Astrocyte (in vitro differentiated cells and primary cell): ENCODE measurements around the gene PLCG1. TPM values are rescaled to one million over a fixed set of nuclear protein-coding genes. Genes with fewer than 3 reads are reported as not detected.

Experiments
- DNase-seq: peaks from one replicate; pipeline ENCODE4 v3.0.0-alpha.2; 2010; ENCODE audit warnings: low read depth
- FAIRE-seq: peaks from 2 replicates; lab custom pipeline; 2011; peaks lifted over from hg19 to GRCh38; lab: Jason Lieb, UNC
- H2AFZ ChIP-seq: 2 replicates; pipeline ENCODE4 v1.6.0; 2012; ENCODE audit warnings: low read depth, low read length, inconsistent platforms
- H3K27ac ChIP-seq: 2 replicates; pipeline ENCODE4 v1.5.1; 2011; ENCODE audit warnings: low read depth, low read length, inconsistent platforms
- H3K27me3 ChIP-seq: 2 replicates; pipeline ENCODE4 v1.6.0; 2011; ENCODE audit warnings: low read length, inconsistent platforms; ENCODE audit not compliant: insufficient read depth
- H3K36me3 ChIP-seq: 2 replicates; pipeline ENCODE4 v1.5.1; 2011; ENCODE audit warnings: low read length, inconsistent platforms; ENCODE audit not compliant: insufficient read depth
- H3K4me1 ChIP-seq: 2 replicates; pipeline ENCODE4 v1.5.1; 2011; ENCODE audit warnings: low read length, inconsistent platforms; ENCODE audit not compliant: insufficient read depth
- H3K4me2 ChIP-seq: 2 replicates; pipeline ENCODE4 v1.6.0; 2012; ENCODE audit warnings: low read length, inconsistent platforms
- H3K4me3 ChIP-seq: 2 replicates; pipeline ENCODE4 v1.5.1; 2011; ENCODE audit warnings: low read depth, mild to moderate bottlenecking, low read length, inconsistent platforms; ENCODE audit not compliant: insufficient read depth
- H3K79me2 ChIP-seq: 2 replicates; pipeline ENCODE4 v1.6.0; 2012; ENCODE audit warnings: mild to moderate bottlenecking, low read length, inconsistent platforms; ENCODE audit not compliant: insufficient read depth
- H3K9ac ChIP-seq: 2 replicates; pipeline ENCODE4 v1.6.0; 2012; ENCODE audit warnings: mild to moderate bottlenecking, low read length, inconsistent platforms
- H3K9me3 ChIP-seq: 2 replicates; pipeline ENCODE4 v1.5.1; 2012; ENCODE audit warnings: low read depth, mild to moderate bottlenecking, low read length, inconsistent platforms; ENCODE audit not compliant: insufficient read depth
- H4K20me1 ChIP-seq: 2 replicates; pipeline ENCODE4 v1.6.0; 2012; ENCODE audit warnings: low read length, inconsistent platforms; ENCODE audit not compliant: insufficient read depth
- H3K27ac Mint-ChIP-seq: one replicate; pipeline ENCODE4 v1.8.0; 2021; ENCODE audit warnings: mild to moderate bottlenecking, mixed read lengths; ENCODE audit not compliant: unreplicated experiment
- H3K27me3 Mint-ChIP-seq: one replicate; pipeline ENCODE4 v1.8.0; 2021; ENCODE audit warnings: low read depth, mixed read lengths; ENCODE audit not compliant: unreplicated experiment
- H3K36me3 Mint-ChIP-seq: one replicate; pipeline ENCODE4 v1.8.0; 2021; ENCODE audit warnings: low read depth, mixed read lengths; ENCODE audit not compliant: unreplicated experiment
- H3K4me1 Mint-ChIP-seq: one replicate; pipeline ENCODE4 v1.8.0; 2021; ENCODE audit warnings: low read depth, mixed read lengths; ENCODE audit not compliant: unreplicated experiment
- H3K4me3 Mint-ChIP-seq: one replicate; pipeline ENCODE4 v1.8.0; 2021; ENCODE audit warnings: mild to moderate bottlenecking, moderate library complexity, mixed read lengths; ENCODE audit not compliant: unreplicated experiment
- H3K9me3 Mint-ChIP-seq: one replicate; pipeline ENCODE4 v1.8.0; 2021; ENCODE audit warnings: mild to moderate bottlenecking, mixed read lengths; ENCODE audit not compliant: unreplicated experiment
- EZH2 ChIP-seq: IDR thresholded peaks from 2 replicates; pipeline ENCODE4 v1.6.1; 2012; ENCODE audit warnings: mild to moderate bottlenecking, low read length, inconsistent platforms; ENCODE audit not compliant: insufficient read depth
- total RNA-seq: library from RNA; stranded (reverse); gene quantifications from 2 replicates; pipeline ENCODE4 v1.2.1, GENCODE V29; 2021
- TF ChIP-seq, protein P1 (sequence below): IDR thresholded peaks from 2 replicates; pipeline ENCODE4 v1.5.1; 2011; ENCODE audit warnings: low read depth, mild to moderate bottlenecking, inconsistent platforms, low read length, moderate library complexity; ENCODE audit not compliant: insufficient read depth

Gene PLCG1
- total RNA-seq, 1 donor from 2014 or later, result 129 TPM

DNA sequence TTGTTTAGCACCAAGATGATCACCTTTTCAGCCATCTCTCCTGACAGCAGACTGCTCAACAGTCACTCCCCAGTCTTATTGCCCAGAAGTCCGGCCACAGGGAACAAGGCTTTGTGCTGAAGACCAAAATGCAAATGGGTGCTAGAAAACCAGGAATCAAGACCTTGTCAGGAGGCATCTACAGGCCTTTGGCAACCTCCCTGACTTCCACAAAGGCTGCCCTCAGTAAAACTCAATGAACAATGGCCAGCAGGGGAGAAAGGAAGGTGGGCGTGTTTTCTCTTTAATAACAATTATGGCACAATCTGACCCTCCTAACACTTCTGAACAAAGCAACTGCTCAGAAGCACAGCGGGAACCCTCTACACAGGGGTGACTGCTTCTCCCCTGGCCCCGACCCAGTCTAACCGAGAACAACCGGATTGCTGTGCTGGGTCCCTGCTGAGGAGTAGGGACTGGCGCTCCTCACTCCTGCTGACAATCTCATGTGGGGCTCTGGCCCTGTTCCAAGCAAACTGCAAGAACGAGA lies 41.6 kb downstream of the PLCG1 start:
- no peaks in the 10 kb centered on the region for H3K9me3 Mint-ChIP-seq
- H3K27ac ChIP-seq, result peak overlapping the region; percentile 72
- H3K27ac Mint-ChIP-seq, result peak overlapping the region; percentile 58

DNA sequence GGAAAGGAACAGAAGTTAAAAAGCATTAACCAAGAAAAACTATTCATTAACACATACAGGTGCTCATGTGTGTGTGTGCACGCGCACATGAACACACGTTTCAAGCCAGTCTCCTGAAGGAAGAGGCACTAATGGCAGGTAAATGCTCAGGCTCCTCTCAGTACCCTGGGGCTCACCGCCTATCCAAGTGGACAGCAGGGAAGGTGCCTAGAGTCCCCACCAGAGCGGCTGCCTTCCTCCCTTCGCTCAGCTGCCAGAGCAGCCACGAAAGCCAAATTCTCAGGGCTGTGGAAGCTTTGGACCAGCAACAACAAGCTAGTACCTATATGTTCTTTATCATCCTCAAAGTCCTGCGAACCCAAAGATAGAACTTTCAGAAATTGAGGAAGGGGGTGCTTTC lies 42.6 kb downstream of the PLCG1 start:
- FAIRE-seq (no peak), DNase-seq (no peak)
- Histone ChIP-seq H4K20me1 (peaks cover 20% of the 10 kb centered on the region), H3K27ac (no peak overlapping the region), H3K4me1 (peaks cover 25% of the 10 kb centered on the region), H3K36me3 (peaks cover 14% of the 10 kb centered on the region), H3K4me3 (no peak overlapping the region), H3K27me3 (no peaks in the 10 kb centered on the region), H3K79me2 (peaks cover 11% of the 10 kb centered on the region), H3K9ac (no peak overlapping the region), H3K9me3 (no peaks in the 10 kb centered on the region), H2AFZ (no peak overlapping the region), H3K4me2 (no peak overlapping the region)
- Mint-ChIP-seq H3K4me1 (peaks cover 43% of the 10 kb centered on the region), H3K27ac (peak overlapping the region; percentile 72), H3K27me3 (no peaks in the 10 kb centered on the region), H3K36me3 (peaks cover 35% of the 10 kb centered on the region), H3K9me3 (no peaks in the 10 kb centered on the region), H3K4me3 (no peak overlapping the region)
- TF ChIP-seq, protein P1, sequence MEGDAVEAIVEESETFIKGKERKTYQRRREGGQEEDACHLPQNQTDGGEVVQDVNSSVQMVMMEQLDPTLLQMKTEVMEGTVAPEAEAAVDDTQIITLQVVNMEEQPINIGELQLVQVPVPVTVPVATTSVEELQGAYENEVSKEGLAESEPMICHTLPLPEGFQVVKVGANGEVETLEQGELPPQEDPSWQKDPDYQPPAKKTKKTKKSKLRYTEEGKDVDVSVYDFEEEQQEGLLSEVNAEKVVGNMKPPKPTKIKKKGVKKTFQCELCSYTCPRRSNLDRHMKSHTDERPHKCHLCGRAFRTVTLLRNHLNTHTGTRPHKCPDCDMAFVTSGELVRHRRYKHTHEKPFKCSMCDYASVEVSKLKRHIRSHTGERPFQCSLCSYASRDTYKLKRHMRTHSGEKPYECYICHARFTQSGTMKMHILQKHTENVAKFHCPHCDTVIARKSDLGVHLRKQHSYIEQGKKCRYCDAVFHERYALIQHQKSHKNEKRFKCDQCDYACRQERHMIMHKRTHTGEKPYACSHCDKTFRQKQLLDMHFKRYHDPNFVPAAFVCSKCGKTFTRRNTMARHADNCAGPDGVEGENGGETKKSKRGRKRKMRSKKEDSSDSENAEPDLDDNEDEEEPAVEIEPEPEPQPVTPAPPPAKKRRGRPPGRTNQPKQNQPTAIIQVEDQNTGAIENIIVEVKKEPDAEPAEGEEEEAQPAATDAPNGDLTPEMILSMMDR, result no peak
- TF ChIP-seq EZH2, result no peak

More for the DNA sequence above, 41.6 kb downstream of the PLCG1 start:
- FAIRE-seq (no peak), DNase-seq (no peak)
- Histone ChIP-seq H3K9ac (peak overlapping the region; percentile 21), H3K4me3 (no peak overlapping the region), H4K20me1 (peaks cover 19% of the 10 kb centered on the region), H2AFZ (no peak overlapping the region), H3K9me3 (no peaks in the 10 kb centered on the region), H3K4me2 (no peak overlapping the region), H3K79me2 (peaks cover 11% of the 10 kb centered on the region), H3K4me1 (peaks cover 31% of the 10 kb centered on the region), H3K27me3 (no peaks in the 10 kb centered on the region), H3K36me3 (peaks cover 18% of the 10 kb centered on the region)
- Mint-ChIP-seq H3K36me3 (peaks cover 32% of the 10 kb centered on the region), H3K4me1 (peaks cover 50% of the 10 kb centered on the region), H3K27me3 (no peaks in the 10 kb centered on the region), H3K4me3 (no peak overlapping the region)
- no peak for TF ChIP-seq EZH2
- TF ChIP-seq, protein P1, result peak; percentile 2

DNA sequence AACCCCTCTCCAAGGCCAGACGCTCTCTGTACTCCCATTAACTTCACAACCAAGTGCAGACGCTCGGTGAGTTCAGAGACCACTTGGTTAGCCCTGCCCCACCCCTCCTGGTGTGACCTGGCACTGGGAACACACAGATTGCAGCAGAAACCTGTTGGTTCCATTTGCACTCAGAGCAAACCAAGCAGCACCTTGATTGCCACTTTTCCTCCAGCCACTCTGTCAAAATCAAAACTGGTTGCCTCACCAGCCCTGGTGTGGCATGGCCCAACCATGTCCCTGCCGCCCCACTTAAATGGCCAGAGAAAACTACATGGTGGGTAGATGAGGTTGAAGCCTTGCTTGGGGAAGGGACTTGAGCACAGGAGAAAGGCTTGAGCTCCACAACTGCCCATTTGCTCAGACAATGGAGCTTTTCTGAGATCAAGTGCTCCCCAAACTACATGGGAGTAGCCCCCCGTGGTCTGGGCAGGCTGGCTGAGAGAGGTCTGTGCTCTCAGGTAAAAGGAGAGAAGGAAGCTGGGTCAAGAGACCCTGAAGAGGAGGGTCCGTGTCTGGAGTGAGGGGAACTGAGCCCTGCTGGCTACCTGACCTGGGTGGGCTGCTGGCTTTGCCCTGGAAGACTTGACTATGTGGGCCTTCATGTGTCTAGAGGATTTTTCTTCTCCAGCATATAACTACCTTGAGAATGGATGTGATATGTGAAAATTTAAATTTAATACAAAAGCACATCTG lies 43.4 kb downstream of the PLCG1 start:
- H2AFZ ChIP-seq, result no peak overlapping the region
- H3K4me2 ChIP-seq, result no peak overlapping the region
- no peaks in the 10 kb centered on the region for H3K27me3 ChIP-seq
- peaks cover 11% of the 10 kb centered on the region for H3K79me2 ChIP-seq
- peaks cover 28% of the 10 kb centered on the region for H4K20me1 ChIP-seq
- DNase-seq (no peak), FAIRE-seq (no peak)
- no peak overlapping the region for H3K4me3 ChIP-seq
- peaks cover 24% of the 10 kb centered on the region for H3K4me1 ChIP-seq
- peaks cover 39% of the 10 kb centered on the region for H3K4me1 Mint-ChIP-seq
- H3K9me3 ChIP-seq, result no peaks in the 10 kb centered on the region
- H3K4me3 Mint-ChIP-seq, result peak overlapping the region; percentile 14
- no peak overlapping the region for H3K27ac ChIP-seq
- H3K9me3 Mint-ChIP-seq, result no peaks in the 10 kb centered on the region
- TF ChIP-seq EZH2, result no peak
- TF ChIP-seq, protein P1, result no peak
- H3K36me3 Mint-ChIP-seq, result peaks cover 37% of the 10 kb centered on the region
- H3K27ac Mint-ChIP-seq, result peak overlapping the region; percentile 72
- H3K36me3 ChIP-seq, result peaks cover 14% of the 10 kb centered on the region
- no peak overlapping the region for H3K9ac ChIP-seq
- H3K27me3 Mint-ChIP-seq, result no peaks in the 10 kb centered on the region
